HEK293 (cell line): Measurements from ENCODE around the gene FAR1.

Experiments
- CTCF ChIA-PET: fragments of 350-600 bp; formaldehyde crosslinking; extraction: SDS; loops from one replicate; lab custom pipeline; 2021; ENCODE audit warnings: antibody characterized with exemption; lab: Yijun Ruan, JAX
- POLR2A ChIA-PET: fragments of 300-600 bp; formaldehyde crosslinking; extraction: SDS; loops from one replicate; lab custom pipeline; 2020; ENCODE audit warnings: antibody characterized with exemption, inconsistent platforms; lab: Yijun Ruan, JAX
- H3K27ac ChIP-seq: fragments of 200-500 bp; sonication (Bioruptor generic); 2 replicates; pipeline ENCODE4 v1.5.1; 2014; ENCODE audit warnings: low read depth, low read length, control low read depth, inconsistent platforms; ENCODE audit errors: extremely low read depth
- H3K36me3 ChIP-seq, 2 experiments: fragments of 200-500 bp in 1 of 2; sonication (Bioruptor generic) in 1 of 2; 1 replicate in 1 of 2; 2 replicates in 1 of 2; pipeline ENCODE4 v1.5.1; 2014 to 2017; ENCODE audit warnings: inconsistent platforms in 2 of 2, low read length in 2 of 2; ENCODE audit not compliant: control insufficient read depth in 2 of 2, insufficient read depth in 1 of 2
- H3K4me1 ChIP-seq: fragments of 200-500 bp; sonication (Bioruptor generic); 2 replicates; pipeline ENCODE4 v1.5.1; 2014; ENCODE audit warnings: mild to moderate bottlenecking, low read length, inconsistent platforms; ENCODE audit not compliant: control insufficient read depth, insufficient read depth
- H3K4me3 ChIP-seq: 2 replicates; pipeline ENCODE4 v1.5.1; 2011; ENCODE audit warnings: low read depth, mild to moderate bottlenecking, control low read depth, low read length, moderate library complexity
- H3K9me3 ChIP-seq: fragments of 200-500 bp; sonication (Bioruptor generic); 2 replicates; pipeline ENCODE4 v1.5.1; 2014; ENCODE audit warnings: low read depth, low read length, inconsistent platforms; ENCODE audit not compliant: control insufficient read depth, insufficient read depth
- HOXD13 ChIP-seq: sonication (generic); formaldehyde crosslinking; IDR thresholded peaks from 2 replicates; pipeline ENCODE4 v1.8.0; 2022; ENCODE audit warnings: missing genetic modification reagents, borderline replicate concordance
- KLF16 ChIP-seq: fragments of 450-650 bp; formaldehyde crosslinking; IDR thresholded peaks from 2 replicates; pipeline ENCODE4 v1.5.1; 2017; ENCODE audit warnings: missing biosample characterization, missing genetic modification characterization
- KLF9 ChIP-seq: fragments of 450-650 bp; formaldehyde crosslinking; IDR thresholded peaks from 2 replicates; pipeline ENCODE4 v1.5.1; 2016; ENCODE audit warnings: missing biosample characterization, missing genetic modification characterization, low read depth
- OVOL3 ChIP-seq: fragments of 450-650 bp; formaldehyde crosslinking; IDR thresholded peaks from 2 replicates; pipeline ENCODE4 v1.5.1; 2016; ENCODE audit warnings: missing biosample characterization, missing genetic modification characterization
- PRDM1 ChIP-seq: fragments of 450-650 bp; formaldehyde crosslinking; IDR thresholded peaks from 2 replicates; pipeline ENCODE4; 2016; ENCODE audit warnings: missing biosample characterization, missing genetic modification characterization
- SETDB1 ChIP-seq: IDR thresholded peaks from one replicate; pipeline ENCODE4 v1.6.1; 2017; ENCODE audit warnings: mild to moderate bottlenecking, low read length, moderate library complexity, mixed read lengths; ENCODE audit not compliant: insufficient read length
- SP3 ChIP-seq: fragments of 450-650 bp; formaldehyde crosslinking; IDR thresholded peaks from 2 replicates; pipeline ENCODE4 v1.5.1; 2016; ENCODE audit warnings: missing biosample characterization, missing genetic modification characterization
- TCF7L2 ChIP-seq: IDR thresholded peaks from 2 replicates; pipeline ENCODE4 v1.6.1; 2011; ENCODE audit warnings: low read depth, mild to moderate bottlenecking, inconsistent platforms, low read length, moderate library complexity, borderline replicate concordance
- ZNF354C ChIP-seq: fragments of 450-650 bp; formaldehyde crosslinking; IDR thresholded peaks from 2 replicates; pipeline ENCODE4 v1.5.1; 2016; ENCODE audit warnings: missing biosample characterization, missing genetic modification characterization, low read depth, borderline replicate concordance
- ZNF391 ChIP-seq: fragments of 450-650 bp; formaldehyde crosslinking; IDR thresholded peaks from 2 replicates; pipeline ENCODE4 v1.5.1; 2016; ENCODE audit warnings: low read depth, missing biosample characterization, missing genetic modification characterization, borderline replicate concordance
- ZNF404 ChIP-seq: fragments of 450-650 bp; formaldehyde crosslinking; IDR thresholded peaks from 2 replicates; pipeline ENCODE4 v1.5.1; 2017; ENCODE audit warnings: missing biosample characterization, missing genetic modification characterization
- ZNF426 ChIP-seq: fragments of 450-650 bp; formaldehyde crosslinking; IDR thresholded peaks from 2 replicates; pipeline ENCODE4 v1.5.1; 2017; ENCODE audit warnings: missing biosample characterization, missing genetic modification characterization, mild to moderate bottlenecking, inconsistent platforms, moderate library complexity
- ZNF473 ChIP-seq: fragments of 450-650 bp; formaldehyde crosslinking; IDR thresholded peaks from 2 replicates; pipeline ENCODE4 v1.5.1; 2017; ENCODE audit warnings: missing biosample characterization, missing genetic modification characterization
- ZNF510 ChIP-seq: fragments of 450-650 bp; formaldehyde crosslinking; IDR thresholded peaks from 2 replicates; pipeline ENCODE4 v1.5.1; 2018; ENCODE audit warnings: mild to moderate bottlenecking, missing genetic modification characterization, missing biosample characterization; ENCODE audit not compliant: insufficient replicate concordance
- ZNF544 ChIP-seq: fragments of 450-650 bp; formaldehyde crosslinking; IDR thresholded peaks from 2 replicates; pipeline ENCODE4 v1.5.0; 2017; ENCODE audit warnings: missing biosample characterization, missing genetic modification characterization
- ZNF596 ChIP-seq: fragments of 450-650 bp; IDR thresholded peaks from 2 replicates; pipeline ENCODE4 v1.5.0; 2018; ENCODE audit warnings: missing biosample characterization, mild to moderate bottlenecking, missing genetic modification characterization, moderate library complexity
- ZNF664 ChIP-seq: fragments of 450-650 bp; formaldehyde crosslinking; IDR thresholded peaks from 2 replicates; pipeline ENCODE4 v1.5.1; 2016; ENCODE audit warnings: missing biosample characterization, missing genetic modification characterization
- ZNF837 ChIP-seq: fragments of 450-650 bp; formaldehyde crosslinking; IDR thresholded peaks from 2 replicates; pipeline ENCODE4 v1.5.1; 2016; ENCODE audit warnings: missing biosample characterization, missing genetic modification characterization
- ZNF843 ChIP-seq: fragments of 450-650 bp; formaldehyde crosslinking; IDR thresholded peaks from 2 replicates; pipeline ENCODE4 v1.5.1; 2016; ENCODE audit warnings: missing biosample characterization, missing genetic modification characterization
- TF ChIP-seq, protein P1 (sequence below): fragments of 450-650 bp; formaldehyde crosslinking; IDR thresholded peaks from 2 replicates; pipeline ENCODE4 v1.5.1; 2016; ENCODE audit warnings: missing biosample characterization, missing genetic modification characterization
- TF ChIP-seq, protein P2 (sequence below): fragments of 450-650 bp; formaldehyde crosslinking; IDR thresholded peaks from 2 replicates; pipeline ENCODE4 v1.5.1; 2016; ENCODE audit warnings: missing biosample characterization, missing genetic modification characterization
- TF ChIP-seq, protein P3 (sequence below): fragments of 450-650 bp; formaldehyde crosslinking; IDR thresholded peaks from 2 replicates; pipeline ENCODE4 v1.5.1; 2017; ENCODE audit warnings: missing biosample characterization, missing genetic modification characterization
- TF ChIP-seq, protein P4 (sequence below): fragments of 450-650 bp; formaldehyde crosslinking; IDR thresholded peaks from 2 replicates; pipeline ENCODE4 v1.5.1; 2016; ENCODE audit warnings: missing biosample characterization, missing genetic modification characterization

FAR1 gene

DNA sequence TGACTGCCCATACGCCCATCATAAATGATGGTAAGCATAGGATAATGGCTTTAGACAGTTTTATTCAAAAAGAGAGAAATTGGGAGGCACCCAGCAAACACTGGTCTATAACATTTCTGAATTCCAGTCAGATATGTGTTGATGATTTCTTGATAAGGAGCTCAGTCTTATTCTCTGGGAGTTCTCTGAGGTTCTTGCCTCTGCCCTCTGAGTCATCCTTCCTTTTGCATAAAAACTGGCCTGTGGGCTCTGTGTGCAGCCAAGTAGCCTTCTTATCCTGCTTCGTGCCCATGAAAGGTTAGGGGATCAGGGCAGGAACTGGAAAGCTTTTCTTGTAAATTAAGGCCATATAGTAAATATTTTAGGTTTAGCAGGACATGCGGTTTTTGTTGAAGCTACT, 48.9 kb downstream of the FAR1 start:
- H3K4me1 ChIP-seq: no peaks in the 10 kb centered on the region
- H3K9me3 ChIP-seq: no peaks in the 10 kb centered on the region
- H3K36me3 ChIP-seq: peaks cover 4 to 65% of the 10 kb centered on the region in 2 experiments
- H3K27ac ChIP-seq: no peak overlapping the region
- POLR2A ChIA-PET: no interaction called here
- H3K4me3 ChIP-seq: no peak overlapping the region
- TF ChIP-seq, protein P1, sequence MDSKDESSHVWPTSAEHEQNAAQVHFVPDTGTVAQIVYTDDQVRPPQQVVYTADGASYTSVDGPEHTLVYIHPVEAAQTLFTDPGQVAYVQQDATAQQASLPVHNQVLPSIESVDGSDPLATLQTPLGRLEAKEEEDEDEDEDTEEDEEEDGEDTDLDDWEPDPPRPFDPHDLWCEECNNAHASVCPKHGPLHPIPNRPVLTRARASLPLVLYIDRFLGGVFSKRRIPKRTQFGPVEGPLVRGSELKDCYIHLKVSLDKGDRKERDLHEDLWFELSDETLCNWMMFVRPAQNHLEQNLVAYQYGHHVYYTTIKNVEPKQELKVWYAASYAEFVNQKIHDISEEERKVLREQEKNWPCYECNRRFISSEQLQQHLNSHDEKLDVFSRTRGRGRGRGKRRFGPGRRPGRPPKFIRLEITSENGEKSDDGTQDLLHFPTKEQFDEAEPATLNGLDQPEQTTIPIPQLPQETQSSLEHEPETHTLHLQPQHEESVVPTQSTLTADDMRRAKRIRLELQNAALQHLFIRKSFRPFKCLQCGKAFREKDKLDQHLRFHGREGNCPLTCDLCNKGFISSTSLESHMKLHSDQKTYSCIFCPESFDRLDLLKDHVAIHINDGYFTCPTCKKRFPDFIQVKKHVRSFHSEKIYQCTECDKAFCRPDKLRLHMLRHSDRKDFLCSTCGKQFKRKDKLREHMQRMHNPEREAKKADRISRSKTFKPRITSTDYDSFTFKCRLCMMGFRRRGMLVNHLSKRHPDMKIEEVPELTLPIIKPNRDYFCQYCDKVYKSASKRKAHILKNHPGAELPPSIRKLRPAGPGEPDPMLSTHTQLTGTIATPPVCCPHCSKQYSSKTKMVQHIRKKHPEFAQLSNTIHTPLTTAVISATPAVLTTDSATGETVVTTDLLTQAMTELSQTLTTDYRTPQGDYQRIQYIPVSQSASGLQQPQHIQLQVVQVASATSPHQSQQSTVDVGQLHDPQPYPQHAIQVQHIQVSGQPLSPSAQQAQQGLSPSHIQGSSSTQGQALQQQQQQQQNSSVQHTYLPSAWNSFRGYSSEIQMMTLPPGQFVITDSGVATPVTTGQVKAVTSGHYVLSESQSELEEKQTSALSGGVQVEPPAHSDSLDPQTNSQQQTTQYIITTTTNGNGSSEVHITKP (tag by site-specific recombination): no peak
- TF ChIP-seq ZNF510 (tag by site-specific recombination): no peak
- no peak for TF ChIP-seq HOXD13 (CRISPR knock-in tag)
- no peak for TF ChIP-seq ZNF664 (tag by site-specific recombination)
- CTCF ChIA-PET: interaction anchor here (0.7 kb wide), 1 partner anchor 353 kb away, joined by 5 read pairs; no protein-coding TSS in a partner anchor

DNA sequence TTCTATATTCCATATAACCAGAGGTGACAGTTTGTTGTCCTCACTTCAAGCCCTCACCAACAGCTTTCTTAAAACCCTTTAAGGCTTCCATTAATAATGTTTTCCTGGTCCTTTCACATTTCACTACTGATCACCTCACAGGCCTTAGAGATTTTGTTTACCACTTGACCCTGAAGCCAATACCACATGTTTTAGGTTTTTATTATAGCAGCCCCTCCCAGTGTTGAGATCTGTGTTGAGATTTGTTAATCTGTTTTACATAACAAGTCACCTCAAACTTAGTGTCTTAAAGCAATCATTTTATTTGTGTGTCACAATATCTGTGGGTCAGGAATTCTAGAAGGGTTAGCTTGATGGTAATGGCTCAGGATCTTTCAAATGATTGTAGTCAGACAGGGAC, 49.9 kb downstream of the FAR1 start:
- CTCF ChIA-PET: interaction anchor here (0.6 kb wide), 1 partner anchor 153 kb away, joined by 4 read pairs; no protein-coding TSS in a partner anchor

DNA sequence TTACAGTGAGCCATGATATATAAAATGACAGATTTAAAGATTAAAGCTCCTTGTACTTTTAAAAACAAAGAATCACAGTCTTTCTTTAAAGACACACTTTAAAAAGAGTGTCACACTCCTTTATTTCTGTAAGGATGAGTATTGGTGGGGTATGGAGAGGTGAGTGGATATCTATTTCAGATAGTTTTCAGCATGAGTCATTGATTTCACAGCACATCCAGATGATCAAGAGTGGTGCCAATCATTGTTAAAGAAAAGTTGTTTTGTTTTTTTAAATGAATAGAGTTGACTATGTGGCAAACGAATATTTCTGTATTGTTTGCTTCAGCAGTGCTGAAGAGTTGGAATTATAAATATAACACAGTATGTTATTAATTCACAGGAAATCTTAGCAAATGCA, 52.5 kb downstream of the FAR1 start:
- TF ChIP-seq KLF16 (tag by site-specific recombination) (no peak), ZNF391 (tag by site-specific recombination) (no peak), TCF7L2 (no peak), OVOL3 (tag by site-specific recombination) (no peak), ZNF426 (tag by site-specific recombination) (no peak), SETDB1 (no peak), ZNF544 (tag by site-specific recombination) (no peak), ZNF837 (tag by site-specific recombination) (no peak), ZNF404 (no peak), PRDM1 (tag by site-specific recombination) (no peak)
- TF ChIP-seq, protein P2, sequence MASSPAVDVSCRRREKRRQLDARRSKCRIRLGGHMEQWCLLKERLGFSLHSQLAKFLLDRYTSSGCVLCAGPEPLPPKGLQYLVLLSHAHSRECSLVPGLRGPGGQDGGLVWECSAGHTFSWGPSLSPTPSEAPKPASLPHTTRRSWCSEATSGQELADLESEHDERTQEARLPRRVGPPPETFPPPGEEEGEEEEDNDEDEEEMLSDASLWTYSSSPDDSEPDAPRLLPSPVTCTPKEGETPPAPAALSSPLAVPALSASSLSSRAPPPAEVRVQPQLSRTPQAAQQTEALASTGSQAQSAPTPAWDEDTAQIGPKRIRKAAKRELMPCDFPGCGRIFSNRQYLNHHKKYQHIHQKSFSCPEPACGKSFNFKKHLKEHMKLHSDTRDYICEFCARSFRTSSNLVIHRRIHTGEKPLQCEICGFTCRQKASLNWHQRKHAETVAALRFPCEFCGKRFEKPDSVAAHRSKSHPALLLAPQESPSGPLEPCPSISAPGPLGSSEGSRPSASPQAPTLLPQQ (tag by site-specific recombination): no peak
- TF ChIP-seq, protein P3, sequence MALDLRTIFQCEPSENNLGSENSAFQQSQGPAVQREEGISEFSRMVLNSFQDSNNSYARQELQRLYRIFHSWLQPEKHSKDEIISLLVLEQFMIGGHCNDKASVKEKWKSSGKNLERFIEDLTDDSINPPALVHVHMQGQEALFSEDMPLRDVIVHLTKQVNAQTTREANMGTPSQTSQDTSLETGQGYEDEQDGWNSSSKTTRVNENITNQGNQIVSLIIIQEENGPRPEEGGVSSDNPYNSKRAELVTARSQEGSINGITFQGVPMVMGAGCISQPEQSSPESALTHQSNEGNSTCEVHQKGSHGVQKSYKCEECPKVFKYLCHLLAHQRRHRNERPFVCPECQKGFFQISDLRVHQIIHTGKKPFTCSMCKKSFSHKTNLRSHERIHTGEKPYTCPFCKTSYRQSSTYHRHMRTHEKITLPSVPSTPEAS (tag by site-specific recombination): no peak
- TF ChIP-seq, protein P4, sequence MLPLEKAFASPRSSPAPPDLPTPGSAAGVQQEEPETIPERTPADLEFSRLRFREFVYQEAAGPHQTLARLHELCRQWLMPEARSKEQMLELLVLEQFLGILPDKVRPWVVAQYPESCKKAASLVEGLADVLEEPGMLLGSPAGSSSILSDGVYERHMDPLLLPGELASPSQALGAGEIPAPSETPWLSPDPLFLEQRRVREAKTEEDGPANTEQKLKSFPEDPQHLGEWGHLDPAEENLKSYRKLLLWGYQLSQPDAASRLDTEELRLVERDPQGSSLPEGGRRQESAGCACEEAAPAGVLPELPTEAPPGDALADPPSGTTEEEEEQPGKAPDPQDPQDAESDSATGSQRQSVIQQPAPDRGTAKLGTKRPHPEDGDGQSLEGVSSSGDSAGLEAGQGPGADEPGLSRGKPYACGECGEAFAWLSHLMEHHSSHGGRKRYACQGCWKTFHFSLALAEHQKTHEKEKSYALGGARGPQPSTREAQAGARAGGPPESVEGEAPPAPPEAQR (tag by site-specific recombination): no peak
- TF ChIP-seq, all 188 proteins: peak for 0
- no peak overlapping the region for H3K4me3 ChIP-seq
- H3K9me3 ChIP-seq: no peaks in the 10 kb centered on the region
- CTCF ChIA-PET: no interaction called here
- POLR2A ChIA-PET: no interaction called here
- H3K4me1 ChIP-seq: no peaks in the 10 kb centered on the region
- H3K27ac ChIP-seq: no peak overlapping the region
- peaks cover 6 to 57% of the 10 kb centered on the region in 2 experiments for H3K36me3 ChIP-seq

More for the DNA sequence above, 49.9 kb downstream of the FAR1 start:
- no peaks in the 10 kb centered on the region for H3K4me1 ChIP-seq
- POLR2A ChIA-PET: no interaction called here
- peaks cover 10 to 67% of the 10 kb centered on the region in 2 experiments for H3K36me3 ChIP-seq
- H3K9me3 ChIP-seq: no peaks in the 10 kb centered on the region
- H3K27ac ChIP-seq: no peak overlapping the region
- no peak overlapping the region for H3K4me3 ChIP-seq
- TF ChIP-seq KLF9 (tag by site-specific recombination) (no peak), SP3 (tag by site-specific recombination) (no peak), ZNF843 (tag by site-specific recombination) (no peak), ZNF596 (tag by site-specific recombination) (no peak), ZNF354C (tag by site-specific recombination) (no peak), ZNF473 (tag by site-specific recombination) (no peak)
